SU-DHL-6 (cell line): ENCODE data around the gene THBS3.

Experiments
- CTCF ChIP-seq: fragments of 200-600 bp; sonication (generic); IDR thresholded peaks from one replicate; pipeline ENCODE4 v1.5.1; 2017; ENCODE audit warnings: antibody characterized with exemption, mild to moderate bottlenecking, low read length, moderate library complexity; ENCODE audit not compliant: insufficient read depth, poor library complexity, severe bottlenecking
- EZH2phosphoT487 ChIP-seq: fragments of 200-600 bp; sonication (generic), shearing (Covaris generic); conservative IDR thresholded peaks from 2 replicates; pipeline ENCODE4 v1.6.1; 2018; ENCODE audit warnings: mild to moderate bottlenecking, antibody characterized with exemption, low read length, moderate library complexity, mixed read lengths

DNA sequence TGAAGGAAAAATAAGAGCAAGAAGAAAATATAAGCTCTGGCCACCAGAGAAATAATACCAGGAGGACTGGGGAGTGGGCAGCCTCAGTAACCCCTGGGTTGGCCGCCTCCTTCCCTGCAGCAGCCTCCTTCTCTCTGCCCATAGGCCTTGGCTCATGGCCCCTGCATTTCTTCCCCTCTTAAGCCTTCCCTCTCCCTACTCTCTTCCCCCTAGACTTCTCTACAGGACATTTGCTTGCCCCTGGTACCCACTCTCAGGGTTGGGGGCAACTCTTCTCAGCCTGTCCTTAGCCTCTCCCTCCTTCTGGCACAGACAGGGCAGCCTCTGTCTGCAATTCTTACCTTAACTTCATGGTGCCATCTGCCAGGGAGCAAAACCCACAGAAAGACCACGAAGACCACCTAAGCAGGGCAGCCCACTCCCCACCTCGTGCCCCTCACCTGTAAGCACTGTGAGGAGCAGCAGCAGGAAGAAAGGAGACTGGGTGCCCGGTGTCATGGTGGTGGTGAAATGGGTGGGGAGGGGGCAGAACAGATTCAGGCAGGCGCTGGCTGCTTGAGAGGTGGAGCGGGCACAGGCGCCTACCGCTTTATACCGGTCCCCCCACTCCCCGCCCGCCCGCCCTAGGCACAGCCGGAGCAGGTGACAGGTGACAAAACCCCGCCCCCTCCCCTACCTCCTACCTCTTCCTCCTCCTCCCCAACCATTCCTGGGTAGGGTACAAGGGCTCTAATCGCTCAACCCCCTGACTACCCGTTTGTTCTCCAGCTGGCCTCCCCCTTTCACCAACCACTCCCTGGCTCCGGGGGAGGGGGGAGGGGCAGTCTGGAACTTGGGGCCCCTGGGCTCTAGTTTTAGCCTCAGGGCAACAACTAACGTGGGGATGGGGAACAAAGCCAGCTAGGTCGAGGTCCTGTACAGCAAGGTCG, 15.1 kb downstream of the THBS3 start:
- TF ChIP-seq CTCF (no peak), EZH2phosphoT487 (no peak)
